ENCODE results near the gene PDZRN4.

Gene PDZRN4

DNA sequence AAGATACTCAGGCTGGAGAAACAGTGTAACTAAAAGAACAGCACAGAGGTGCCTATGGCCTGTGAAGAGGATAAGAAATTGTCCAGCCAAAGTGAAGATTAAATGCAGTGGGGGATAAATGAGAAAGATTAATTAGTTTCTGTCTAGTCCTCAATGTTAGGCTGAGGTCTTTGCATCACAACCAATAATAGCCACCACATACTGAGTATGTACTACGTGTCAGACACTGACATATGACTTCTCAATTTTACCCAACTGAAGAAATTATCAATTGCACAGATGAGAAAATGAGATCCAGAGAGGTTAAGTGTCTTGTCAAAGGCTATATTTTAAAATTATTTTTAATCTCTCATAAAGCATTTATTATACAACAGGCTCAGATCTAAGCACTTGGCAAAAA is 285.9 kb downstream of the PDZRN4 start:
- no peak for TF ChIP-seq SIN3A (IDR thresholded peaks at IDR 0.05; ENCODE audit: borderline replicate concordance, insufficient read depth, low read length)
- no peak for TF ChIP-seq FOXP2 (optimal IDR thresholded peaks at IDR 0.05; ENCODE audit: borderline replicate concordance, extremely low read depth, extremely low read length, insufficient read depth)
- TF ChIP-seq, protein P1, sequence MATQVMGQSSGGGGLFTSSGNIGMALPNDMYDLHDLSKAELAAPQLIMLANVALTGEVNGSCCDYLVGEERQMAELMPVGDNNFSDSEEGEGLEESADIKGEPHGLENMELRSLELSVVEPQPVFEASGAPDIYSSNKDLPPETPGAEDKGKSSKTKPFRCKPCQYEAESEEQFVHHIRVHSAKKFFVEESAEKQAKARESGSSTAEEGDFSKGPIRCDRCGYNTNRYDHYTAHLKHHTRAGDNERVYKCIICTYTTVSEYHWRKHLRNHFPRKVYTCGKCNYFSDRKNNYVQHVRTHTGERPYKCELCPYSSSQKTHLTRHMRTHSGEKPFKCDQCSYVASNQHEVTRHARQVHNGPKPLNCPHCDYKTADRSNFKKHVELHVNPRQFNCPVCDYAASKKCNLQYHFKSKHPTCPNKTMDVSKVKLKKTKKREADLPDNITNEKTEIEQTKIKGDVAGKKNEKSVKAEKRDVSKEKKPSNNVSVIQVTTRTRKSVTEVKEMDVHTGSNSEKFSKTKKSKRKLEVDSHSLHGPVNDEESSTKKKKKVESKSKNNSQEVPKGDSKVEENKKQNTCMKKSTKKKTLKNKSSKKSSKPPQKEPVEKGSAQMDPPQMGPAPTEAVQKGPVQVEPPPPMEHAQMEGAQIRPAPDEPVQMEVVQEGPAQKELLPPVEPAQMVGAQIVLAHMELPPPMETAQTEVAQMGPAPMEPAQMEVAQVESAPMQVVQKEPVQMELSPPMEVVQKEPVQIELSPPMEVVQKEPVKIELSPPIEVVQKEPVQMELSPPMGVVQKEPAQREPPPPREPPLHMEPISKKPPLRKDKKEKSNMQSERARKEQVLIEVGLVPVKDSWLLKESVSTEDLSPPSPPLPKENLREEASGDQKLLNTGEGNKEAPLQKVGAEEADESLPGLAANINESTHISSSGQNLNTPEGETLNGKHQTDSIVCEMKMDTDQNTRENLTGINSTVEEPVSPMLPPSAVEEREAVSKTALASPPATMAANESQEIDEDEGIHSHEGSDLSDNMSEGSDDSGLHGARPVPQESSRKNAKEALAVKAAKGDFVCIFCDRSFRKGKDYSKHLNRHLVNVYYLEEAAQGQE (IDR thresholded peaks at IDR 0.05; ENCODE audit: insufficient read depth in 1 of 2, low read depth in 2 of 2, low read length in 2 of 2): no peak
- no peak for TF ChIP-seq POLR2AphosphoS5 (IDR thresholded peaks at IDR 0.05; ENCODE audit: low read depth, low read length)
- no peak for TF ChIP-seq TAF1 (IDR thresholded peaks at IDR 0.05; ENCODE audit: borderline replicate concordance, insufficient read depth, low read length)

DNA sequence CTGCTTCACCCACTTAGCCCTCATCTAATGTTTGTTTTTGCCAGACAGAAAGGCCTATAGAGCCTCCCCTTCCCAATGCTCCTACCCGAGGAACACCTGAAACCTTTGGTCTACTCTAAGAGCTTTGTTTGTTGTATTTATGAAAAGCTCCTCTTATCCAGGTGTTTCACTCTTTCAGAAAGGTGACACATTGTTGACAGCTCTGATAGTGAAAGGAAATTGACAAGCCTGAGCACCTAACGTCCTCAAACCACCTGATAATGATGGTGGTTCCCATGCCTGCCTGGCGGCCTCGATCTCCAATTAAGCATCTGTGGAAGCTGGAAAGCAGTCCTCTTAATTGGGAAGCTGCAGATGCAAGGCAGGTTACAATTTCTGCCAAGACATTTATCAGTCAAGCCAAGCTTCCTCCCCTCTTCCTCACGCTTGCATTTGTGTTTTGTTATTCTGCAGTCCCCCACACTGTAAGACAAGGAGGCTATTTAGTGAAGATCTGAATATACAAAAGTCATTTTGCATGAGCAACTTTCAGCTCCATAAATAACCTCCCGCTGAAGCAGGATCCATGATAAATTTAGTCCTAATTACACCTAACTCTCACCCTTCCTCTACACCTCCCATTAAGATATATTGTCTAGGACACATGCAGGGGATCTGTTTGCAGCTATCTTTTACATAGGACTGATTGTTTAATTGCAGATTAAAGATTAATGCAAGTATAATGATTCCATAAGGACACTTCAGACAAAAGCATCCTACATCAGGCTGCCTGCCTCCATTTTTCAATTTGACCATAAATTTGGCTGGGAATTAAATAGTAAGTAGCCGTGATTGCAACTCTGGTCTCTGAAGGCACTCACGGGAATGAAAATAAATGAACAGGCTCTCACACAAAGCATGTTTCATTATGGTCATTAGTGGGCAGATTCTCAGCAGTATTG is 288.6 kb downstream of the PDZRN4 start:
- TF ChIP-seq FOXP2 (optimal IDR thresholded peaks at IDR 0.05; ENCODE audit: borderline replicate concordance, extremely low read depth, extremely low read length, insufficient read depth): no peak
- no peak for TF ChIP-seq POLR2AphosphoS5 (IDR thresholded peaks at IDR 0.05; ENCODE audit: low read depth, low read length)
- TF ChIP-seq TAF1 (IDR thresholded peaks at IDR 0.05; ENCODE audit: borderline replicate concordance, insufficient read depth, low read length): no peak
- TF ChIP-seq, protein P1 (IDR thresholded peaks at IDR 0.05; ENCODE audit: insufficient read depth in 1 of 2, low read depth in 2 of 2, low read length in 2 of 2): no peak
- TF ChIP-seq SIN3A (IDR thresholded peaks at IDR 0.05; ENCODE audit: borderline replicate concordance, insufficient read depth, low read length): no peak

DNA sequence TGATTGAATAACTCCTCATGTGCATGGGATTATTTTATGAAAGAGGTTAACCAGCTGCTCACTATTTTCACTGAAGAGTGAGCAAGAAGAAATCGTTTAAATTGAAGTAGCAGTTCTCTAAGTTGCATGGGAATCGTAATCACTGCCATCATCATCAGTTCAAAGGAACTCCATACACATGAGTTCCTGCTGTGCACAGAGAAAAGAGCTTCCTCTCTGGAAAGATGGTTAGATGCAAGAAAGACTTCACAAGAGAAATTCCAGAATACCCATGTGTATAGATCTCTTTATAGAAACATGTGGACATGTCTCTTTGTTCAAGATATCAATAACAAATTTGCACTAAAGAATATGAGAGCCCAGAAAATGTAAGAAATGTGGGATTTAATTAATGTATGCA is 291.3 kb downstream of the PDZRN4 start:
- TF ChIP-seq SIN3A (IDR thresholded peaks at IDR 0.05; ENCODE audit: borderline replicate concordance, insufficient read depth, low read length) (no peak), POLR2AphosphoS5 (IDR thresholded peaks at IDR 0.05; ENCODE audit: low read depth, low read length) (no peak), TAF1 (IDR thresholded peaks at IDR 0.05; ENCODE audit: borderline replicate concordance, insufficient read depth, low read length) (no peak), FOXP2 (optimal IDR thresholded peaks at IDR 0.05; ENCODE audit: borderline replicate concordance, extremely low read depth, extremely low read length, insufficient read depth) (no peak)
- TF ChIP-seq, protein P1 (IDR thresholded peaks at IDR 0.05; ENCODE audit: insufficient read depth in 1 of 2, low read depth in 2 of 2, low read length in 2 of 2): no peak

DNA sequence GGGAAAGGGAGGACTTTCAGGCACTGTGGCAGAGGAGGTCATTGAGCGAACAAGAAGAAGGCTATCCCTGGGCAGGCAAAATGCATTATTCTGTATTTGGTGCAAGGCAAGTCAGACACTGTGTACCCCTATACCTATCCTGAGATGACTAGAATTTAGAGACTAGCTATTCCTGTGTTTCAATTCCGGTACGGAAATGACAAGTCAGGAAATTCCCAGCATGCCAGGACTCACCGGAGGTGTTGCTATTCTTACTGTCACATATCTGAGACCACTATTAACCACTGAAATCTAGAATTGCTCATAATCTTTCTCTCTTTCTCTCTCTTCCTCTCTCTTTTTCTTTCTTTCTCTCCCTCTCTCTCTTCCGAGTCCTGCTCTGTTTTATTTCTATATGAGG is 297.1 kb downstream of the PDZRN4 start:
- TF ChIP-seq FOXP2 (optimal IDR thresholded peaks at IDR 0.05; ENCODE audit: borderline replicate concordance, extremely low read depth, extremely low read length, insufficient read depth) (no peak), SIN3A (IDR thresholded peaks at IDR 0.05; ENCODE audit: borderline replicate concordance, insufficient read depth, low read length) (no peak), TAF1 (IDR thresholded peaks at IDR 0.05; ENCODE audit: borderline replicate concordance, insufficient read depth, low read length) (no peak), POLR2AphosphoS5 (IDR thresholded peaks at IDR 0.05; ENCODE audit: low read depth, low read length) (no peak)
- TF ChIP-seq, protein P1 (IDR thresholded peaks at IDR 0.05; ENCODE audit: insufficient read depth in 1 of 2, low read depth in 2 of 2, low read length in 2 of 2): no peak

All from PFSK-1 (cell line).